Activated naive CD8-positive, alpha-beta T cell treated with anti-CD3 and anti-CD28 coated beads, Interleukin-2, amount 50 U/mL, for 24 hours (primary cell): ENCODE data around the gene EXOC4.
"Not testable (repeated sequence)": the region's sequence is repeated elsewhere in the genome, so short reads cannot be mapped to it uniquely, and the experiment has no call there.

Experiments used
- ATAC-seq: fragments of 150-1000 bp; cut with Tn5 transposase; one replicate; pipeline ENCODE4 v1.10.0; 2021
- DNase-seq: peaks from one replicate; pipeline ENCODE4 v3.0.0; 2021
- H3K27ac Mint-ChIP-seq: one replicate; pipeline ENCODE4 v1.8.0; 2021; ENCODE audit warnings: mild to moderate bottlenecking, mixed read lengths
- H3K27me3 Mint-ChIP-seq: one replicate; pipeline ENCODE4 v1.8.0; 2021; ENCODE audit warnings: mixed read lengths
- H3K36me3 Mint-ChIP-seq: one replicate; pipeline ENCODE4 v1.8.0; 2021; ENCODE audit warnings: low read depth, mixed read lengths
- H3K4me1 Mint-ChIP-seq: one replicate; pipeline ENCODE4 v1.8.0; 2021; ENCODE audit warnings: mixed read lengths
- H3K4me3 Mint-ChIP-seq: one replicate; pipeline ENCODE4 v1.8.0; 2021; ENCODE audit warnings: mild to moderate bottlenecking, moderate library complexity, mixed read lengths
- H3K9me3 Mint-ChIP-seq: one replicate; pipeline ENCODE4 v1.8.0; 2021; ENCODE audit warnings: mixed read lengths

The EXOC4 gene

DNA sequence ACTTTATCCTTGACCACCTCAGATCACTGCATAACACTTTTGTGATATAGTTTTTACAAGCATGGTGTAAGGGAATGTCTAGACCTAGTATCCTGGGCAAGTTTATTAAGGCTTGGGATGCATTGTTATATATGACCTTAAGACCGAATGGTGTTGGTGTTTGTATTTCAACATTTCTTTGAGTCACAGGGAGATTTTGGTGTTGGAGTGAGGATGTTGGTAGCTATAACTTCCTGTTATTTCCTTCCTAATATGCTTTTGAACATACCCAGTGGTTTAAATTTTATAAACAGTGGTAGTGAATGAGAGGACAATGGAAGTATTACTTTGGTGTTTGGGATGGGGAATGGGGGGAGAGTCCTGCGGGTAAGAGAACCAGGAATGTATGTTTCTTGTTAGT is 2.6 kb downstream of the EXOC4 start:
- H3K4me1 Mint-ChIP-seq = peaks cover 39% of the 10 kb centered on the region
- H3K27ac Mint-ChIP-seq = no peak overlapping the region
- DNase-seq (no peak), ATAC-seq (no peak)
- H3K36me3 Mint-ChIP-seq = peaks cover 5% of the 10 kb centered on the region
- no peak overlapping the region for H3K4me3 Mint-ChIP-seq
- H3K9me3 Mint-ChIP-seq = no peaks in the 10 kb centered on the region
- no peaks in the 10 kb centered on the region for H3K27me3 Mint-ChIP-seq

DNA sequence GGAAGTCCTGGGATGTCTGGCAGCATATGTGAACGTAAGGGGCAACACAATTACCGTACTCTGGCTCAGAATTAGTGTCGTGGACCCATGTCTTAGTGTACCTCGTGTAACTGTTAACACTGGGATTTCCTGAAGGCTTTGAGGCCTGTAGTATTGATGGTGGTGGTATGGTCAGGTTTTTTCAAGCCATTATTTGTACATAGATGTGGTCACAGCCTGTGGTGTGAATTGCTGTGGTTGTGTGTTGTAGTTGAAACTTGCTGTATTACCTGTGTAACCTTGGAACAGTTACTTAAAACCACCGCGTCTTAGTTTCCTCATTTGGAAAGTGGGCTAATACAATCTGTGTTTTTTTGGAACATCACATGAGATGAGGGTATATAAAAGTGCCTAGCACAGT is 5.3 kb downstream of the EXOC4 start:
- Mint-ChIP-seq H3K4me1 (peaks cover 39% of the 10 kb centered on the region), H3K4me3 (no peak overlapping the region), H3K27me3 (no peaks in the 10 kb centered on the region), H3K36me3 (peaks cover 15% of the 10 kb centered on the region), H3K9me3 (no peaks in the 10 kb centered on the region), H3K27ac (peak overlapping the region; percentile 8)
- ATAC-seq (no peak), DNase-seq (no peak)

DNA sequence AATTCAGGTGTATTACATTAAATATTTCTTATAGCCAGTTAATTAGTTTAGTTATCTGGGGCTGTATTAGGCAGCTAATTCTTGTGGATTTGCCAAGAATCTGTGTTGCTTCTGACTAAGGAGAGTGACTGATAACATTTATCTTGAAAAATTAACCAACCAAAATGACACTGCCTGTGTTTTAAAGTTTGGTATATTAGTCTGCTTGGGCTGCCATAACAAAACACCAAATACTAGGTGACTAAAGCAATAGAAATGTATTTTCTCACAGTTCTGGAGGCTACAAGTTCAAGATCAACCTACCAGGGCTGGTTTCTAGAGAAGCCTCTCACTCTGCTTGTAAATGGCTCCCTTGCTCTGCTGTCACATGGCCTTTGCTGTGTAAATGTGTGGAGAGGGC is 12.9 kb downstream of the EXOC4 start:
- no peaks in the 10 kb centered on the region for H3K9me3 Mint-ChIP-seq
- ATAC-seq (no peak), DNase-seq (no peak)
- H3K36me3 Mint-ChIP-seq = peaks cover 16% of the 10 kb centered on the region
- no peak overlapping the region for H3K4me3 Mint-ChIP-seq
- peaks cover 22% of the 10 kb centered on the region for H3K4me1 Mint-ChIP-seq
- no peaks in the 10 kb centered on the region for H3K27me3 Mint-ChIP-seq
- H3K27ac Mint-ChIP-seq = no peak overlapping the region

DNA sequence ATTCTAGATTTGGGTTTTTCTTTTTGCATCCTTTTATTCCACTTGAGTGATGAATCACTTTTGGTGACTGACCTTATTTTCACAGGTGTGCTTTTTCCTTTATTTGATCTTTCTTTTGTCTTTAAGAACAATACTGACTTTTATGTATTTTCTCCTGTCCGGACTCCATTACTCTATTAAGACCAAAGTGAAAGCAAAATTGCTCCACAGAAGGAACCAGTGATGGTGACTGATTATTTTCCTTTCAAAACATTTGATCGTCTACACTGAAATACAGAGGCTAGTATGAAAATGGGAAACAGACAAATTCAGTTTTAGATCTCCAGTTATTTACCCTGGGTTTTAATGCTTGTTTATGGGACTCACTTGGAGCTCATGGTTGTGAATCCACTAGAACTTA is 15.5 kb downstream of the EXOC4 start:
- Mint-ChIP-seq H3K4me1 (peaks cover 18% of the 10 kb centered on the region), H3K27ac (peak overlapping the region; percentile 14), H3K36me3 (peaks cover 6% of the 10 kb centered on the region), H3K27me3 (no peaks in the 10 kb centered on the region), H3K9me3 (no peaks in the 10 kb centered on the region), H3K4me3 (no peak overlapping the region)
- DNase-seq (no peak), ATAC-seq (no peak)

DNA sequence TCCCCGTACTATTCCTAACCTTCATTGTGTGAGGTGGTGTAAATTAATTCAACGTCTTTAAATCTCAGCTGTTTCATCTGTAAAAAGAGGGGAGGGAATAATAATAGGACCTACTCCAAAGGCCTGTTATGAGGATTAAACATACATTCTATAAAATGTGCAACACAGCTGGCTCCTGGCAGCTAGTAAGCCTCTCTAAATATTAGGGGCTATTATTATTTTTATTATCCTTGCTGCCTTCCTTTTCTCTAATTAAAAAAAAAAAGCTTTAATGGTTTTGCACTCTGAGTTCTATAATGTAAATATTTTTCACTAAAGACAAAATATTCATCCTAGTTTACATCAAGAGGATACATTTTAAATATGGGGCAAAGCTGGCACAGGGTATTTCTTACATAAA is 19.5 kb downstream of the EXOC4 start:
- peaks cover 14% of the 10 kb centered on the region for H3K4me1 Mint-ChIP-seq
- H3K27ac Mint-ChIP-seq = no peak overlapping the region
- ATAC-seq (no peak), DNase-seq (no peak)
- H3K36me3 Mint-ChIP-seq = peaks cover 22% of the 10 kb centered on the region
- H3K27me3 Mint-ChIP-seq = no peaks in the 10 kb centered on the region
- no peak overlapping the region for H3K4me3 Mint-ChIP-seq
- H3K9me3 Mint-ChIP-seq = no peaks in the 10 kb centered on the region

DNA sequence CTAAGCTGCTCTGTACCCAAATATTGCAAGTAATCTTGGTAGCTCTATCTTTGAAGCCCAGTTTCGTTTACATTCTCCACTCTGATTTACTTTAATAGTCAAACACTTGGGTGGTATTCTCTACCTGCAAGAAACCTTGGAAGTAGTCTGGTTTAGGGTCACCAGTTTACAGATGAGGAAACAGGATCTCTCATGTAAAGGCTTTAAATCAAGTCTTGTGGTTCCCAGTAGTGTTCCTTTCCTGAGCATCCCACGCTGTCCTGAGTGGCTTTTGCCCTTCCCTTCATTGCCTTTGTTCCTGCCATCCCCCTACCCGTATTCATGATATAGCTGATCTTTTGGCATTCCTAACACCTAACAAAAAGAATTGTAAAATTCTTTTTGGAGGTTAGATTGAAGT is 20.3 kb downstream of the EXOC4 start:
- DNase-seq (no peak), ATAC-seq (no peak)
- H3K27me3 Mint-ChIP-seq = no peaks in the 10 kb centered on the region
- no peak overlapping the region for H3K27ac Mint-ChIP-seq
- no peak overlapping the region for H3K4me3 Mint-ChIP-seq
- H3K4me1 Mint-ChIP-seq = peaks cover 8% of the 10 kb centered on the region
- H3K36me3 Mint-ChIP-seq = peaks cover 31% of the 10 kb centered on the region
- H3K9me3 Mint-ChIP-seq = peaks cover under 1% of the 10 kb centered on the region

DNA sequence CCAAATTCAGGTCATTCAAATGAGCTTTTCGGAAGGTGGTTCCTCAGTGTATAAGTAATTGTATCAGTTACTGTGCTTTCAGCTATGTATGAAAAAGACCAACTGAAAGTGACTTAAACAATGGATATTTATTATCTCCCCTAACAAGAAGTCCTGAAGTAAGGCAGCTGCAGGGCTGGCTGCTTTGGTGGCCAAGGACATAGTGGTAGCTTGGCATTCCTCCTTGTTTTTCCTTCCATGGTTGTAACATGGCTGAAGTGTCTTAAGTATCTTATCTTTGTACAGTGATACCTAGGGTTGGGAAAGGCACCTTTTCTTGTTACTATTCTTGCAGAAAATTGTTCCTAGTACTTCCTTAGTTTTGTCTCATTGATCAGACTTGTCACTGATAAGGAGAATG is 21.4 kb downstream of the EXOC4 start:
- H3K27ac Mint-ChIP-seq = no peak overlapping the region
- no peaks in the 10 kb centered on the region for H3K4me1 Mint-ChIP-seq
- peaks cover 38% of the 10 kb centered on the region for H3K36me3 Mint-ChIP-seq
- ATAC-seq (no peak), DNase-seq (no peak)
- H3K27me3 Mint-ChIP-seq = no peaks in the 10 kb centered on the region
- peaks cover 4% of the 10 kb centered on the region for H3K9me3 Mint-ChIP-seq
- no peak overlapping the region for H3K4me3 Mint-ChIP-seq

DNA sequence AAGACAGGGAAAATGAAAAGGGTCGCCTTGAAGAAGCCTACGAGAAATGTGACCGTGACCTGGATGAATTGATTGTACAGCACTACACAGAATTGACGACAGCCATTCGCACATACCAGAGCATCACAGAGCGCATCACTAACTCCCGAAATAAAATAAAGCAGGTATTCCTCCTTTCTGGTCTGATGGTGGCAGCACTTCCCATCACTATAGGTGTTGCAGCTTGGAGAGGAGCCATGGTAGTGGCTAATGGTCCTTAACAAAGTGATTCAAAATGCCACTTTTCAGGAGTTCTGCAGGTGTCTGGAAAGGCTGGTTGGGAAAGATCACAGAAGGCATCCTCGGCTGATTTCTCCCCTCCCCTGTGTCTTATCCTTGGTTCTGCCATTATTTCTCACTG is 22.1 kb downstream of the EXOC4 start:
- no peak for ATAC-seq
- Mint-ChIP-seq H3K4me1 (no peaks in the 10 kb centered on the region), H3K27ac (no peak overlapping the region), H3K36me3 (peaks cover 38% of the 10 kb centered on the region), H3K27me3 (no peaks in the 10 kb centered on the region), H3K4me3 (no peak overlapping the region), H3K9me3 (peaks cover 4% of the 10 kb centered on the region)
- no peak for DNase-seq

DNA sequence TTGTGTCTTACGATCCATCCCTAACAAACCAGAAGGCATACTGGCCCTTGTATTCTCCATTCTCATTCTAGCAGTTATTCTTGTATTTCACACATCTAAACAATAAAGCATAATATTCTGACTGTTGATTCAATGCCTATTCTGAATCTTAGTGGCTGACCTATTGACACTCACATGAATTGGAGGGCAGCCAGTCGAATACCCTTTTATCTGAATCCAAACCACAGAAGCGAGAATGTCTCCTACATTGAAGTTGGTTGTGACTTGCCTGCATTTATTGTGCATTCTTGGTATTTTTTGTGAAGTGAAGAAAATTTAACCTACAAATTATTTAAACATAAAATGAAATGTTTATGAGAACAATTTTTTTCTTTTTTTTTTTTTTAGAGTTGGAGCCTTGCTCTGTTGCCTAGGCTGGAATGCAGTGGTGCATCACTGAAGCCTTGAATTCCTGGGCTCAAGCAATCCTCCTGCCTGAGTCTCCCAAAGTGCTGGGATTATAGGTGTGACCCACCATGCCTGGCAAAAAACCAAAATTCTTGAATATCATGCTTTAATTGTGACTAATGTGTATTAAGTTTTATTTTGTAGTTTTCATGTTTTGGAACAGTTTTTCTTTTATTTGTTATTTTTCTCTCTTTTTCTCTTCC is 22.7 kb downstream of the EXOC4 start:
- Mint-ChIP-seq H3K36me3 (peaks cover 34% of the 10 kb centered on the region), H3K27ac (no peak overlapping the region), H3K27me3 (no peaks in the 10 kb centered on the region), H3K4me1 (no peaks in the 10 kb centered on the region), H3K9me3 (peaks cover 4% of the 10 kb centered on the region), H3K4me3 (no peak overlapping the region)
- DNase-seq (no peak), ATAC-seq (no peak)

DNA sequence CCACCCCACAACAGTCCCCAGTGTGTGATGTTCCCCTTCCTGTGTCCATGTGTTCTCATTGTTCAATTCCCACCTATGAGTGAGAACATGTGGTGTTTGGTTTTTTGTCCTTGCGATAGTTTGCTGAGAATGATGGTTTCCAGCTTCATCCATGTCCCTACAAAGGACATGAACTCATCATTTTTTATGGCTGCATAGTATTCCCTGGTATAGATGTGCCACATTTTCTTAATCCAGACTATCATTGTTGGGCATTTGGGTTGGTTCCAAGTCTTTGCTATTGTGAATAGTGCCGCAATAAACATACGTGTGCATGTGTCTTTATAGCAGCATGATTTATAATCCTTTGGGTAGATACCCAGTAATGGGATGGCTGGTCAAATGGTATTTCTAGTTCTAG is 26.1 kb downstream of the EXOC4 start:
- H3K36me3 Mint-ChIP-seq = peaks cover 39% of the 10 kb centered on the region
- H3K4me1 Mint-ChIP-seq, ATAC-seq, DNase-seq, H3K27ac Mint-ChIP-seq, H3K4me3 Mint-ChIP-seq, H3K9me3 Mint-ChIP-seq, H3K27me3 Mint-ChIP-seq: not testable (repeated sequence)

DNA sequence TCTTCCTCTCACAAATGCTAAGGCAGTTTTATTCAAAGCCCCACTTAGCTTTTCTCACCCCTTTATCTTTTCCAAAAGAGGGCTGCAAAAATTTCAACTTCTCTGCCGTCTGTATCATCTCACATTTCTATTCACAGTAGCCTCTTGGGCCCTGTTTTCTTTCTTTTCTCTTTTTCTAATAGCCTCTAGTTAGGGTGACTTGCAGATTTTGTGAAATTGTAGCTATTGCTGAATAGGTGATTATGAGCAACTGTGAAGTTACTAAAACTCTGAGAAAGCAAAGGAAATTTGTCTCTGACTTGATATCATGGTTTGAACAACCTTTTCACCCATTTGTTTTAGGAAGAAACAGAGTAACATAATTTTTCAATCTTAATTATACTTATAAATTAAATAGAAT is 29.2 kb downstream of the EXOC4 start:
- H3K4me3 Mint-ChIP-seq = no peak overlapping the region
- ATAC-seq = no peak
- H3K27ac Mint-ChIP-seq = no peak overlapping the region
- H3K4me1 Mint-ChIP-seq = peaks cover 5% of the 10 kb centered on the region
- DNase-seq = no peak
- peaks cover 41% of the 10 kb centered on the region for H3K36me3 Mint-ChIP-seq
- peaks cover 4% of the 10 kb centered on the region for H3K9me3 Mint-ChIP-seq
- H3K27me3 Mint-ChIP-seq = no peaks in the 10 kb centered on the region

DNA sequence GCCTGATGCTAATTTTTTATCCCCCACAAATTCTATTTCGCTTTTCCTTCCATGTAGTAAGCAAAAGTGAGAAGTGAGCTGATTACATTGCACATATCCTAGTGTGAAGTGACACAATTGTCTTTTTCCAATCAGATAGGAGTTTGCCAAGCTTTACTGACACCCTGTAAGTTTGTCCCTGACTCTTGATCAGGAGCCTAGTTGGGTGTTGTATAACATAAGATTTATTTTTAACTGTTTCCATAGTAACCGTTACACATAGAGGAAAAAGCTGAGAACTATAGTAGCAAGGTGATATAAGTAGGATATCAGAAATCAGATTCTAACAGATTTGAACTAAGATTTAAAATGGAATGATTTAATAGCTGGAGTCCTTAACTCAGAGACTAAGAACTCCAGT is 31.2 kb downstream of the EXOC4 start:
- Mint-ChIP-seq H3K4me1 (peaks cover 5% of the 10 kb centered on the region), H3K27ac (no peak overlapping the region), H3K9me3 (no peaks in the 10 kb centered on the region), H3K27me3 (no peaks in the 10 kb centered on the region), H3K4me3 (no peak overlapping the region), H3K36me3 (peaks cover 34% of the 10 kb centered on the region)
- ATAC-seq (no peak), DNase-seq (no peak)

DNA sequence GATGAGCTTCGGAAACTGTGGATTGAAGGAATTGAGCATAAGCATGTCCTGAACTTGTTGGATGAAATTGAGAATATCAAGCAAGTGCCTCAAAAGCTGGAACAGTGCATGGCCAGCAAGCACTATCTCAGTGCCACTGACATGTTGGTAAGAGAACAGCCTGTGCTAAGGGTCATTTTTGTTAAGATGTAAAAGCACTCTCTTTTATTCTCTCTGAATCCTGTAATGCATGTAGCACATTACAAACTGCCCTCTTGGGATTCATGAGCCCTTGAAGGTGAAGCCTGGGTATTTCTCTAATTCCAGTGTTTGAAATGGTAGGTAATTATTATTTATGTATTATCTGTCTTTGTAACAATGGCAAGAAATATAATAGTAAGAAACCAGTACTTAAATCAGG is 36.1 kb downstream of the EXOC4 start:
- Mint-ChIP-seq H3K36me3 (peaks cover 52% of the 10 kb centered on the region), H3K4me1 (peaks cover 7% of the 10 kb centered on the region), H3K4me3 (no peak overlapping the region), H3K27ac (no peak overlapping the region), H3K27me3 (no peaks in the 10 kb centered on the region), H3K9me3 (no peaks in the 10 kb centered on the region)
- ATAC-seq (no peak), DNase-seq (no peak)

DNA sequence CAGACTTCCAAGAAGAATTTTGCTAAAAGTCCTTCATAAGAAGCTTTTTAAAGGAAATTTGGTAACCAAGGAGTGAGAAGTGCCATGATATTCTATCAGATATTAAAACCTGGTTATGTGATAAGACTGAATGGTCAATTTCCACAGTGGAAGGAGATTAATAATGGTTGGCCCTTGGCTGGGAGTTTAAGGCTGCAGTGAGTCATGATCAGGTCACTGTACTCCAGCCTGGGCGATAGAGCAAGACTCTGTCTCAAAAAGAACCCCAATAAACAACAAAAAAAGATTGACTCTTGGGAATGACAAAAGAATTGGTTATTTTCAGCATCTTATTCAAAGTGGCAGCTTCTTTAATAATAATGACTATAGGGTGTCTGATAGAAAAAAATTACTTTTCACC is 37.2 kb downstream of the EXOC4 start:
- H3K36me3 Mint-ChIP-seq = peaks cover 47% of the 10 kb centered on the region
- H3K27ac Mint-ChIP-seq = no peak overlapping the region
- ATAC-seq (no peak), DNase-seq (no peak)
- no peaks in the 10 kb centered on the region for H3K9me3 Mint-ChIP-seq
- H3K27me3 Mint-ChIP-seq = no peaks in the 10 kb centered on the region
- H3K4me3 Mint-ChIP-seq = no peak overlapping the region
- peaks cover 4% of the 10 kb centered on the region for H3K4me1 Mint-ChIP-seq

DNA sequence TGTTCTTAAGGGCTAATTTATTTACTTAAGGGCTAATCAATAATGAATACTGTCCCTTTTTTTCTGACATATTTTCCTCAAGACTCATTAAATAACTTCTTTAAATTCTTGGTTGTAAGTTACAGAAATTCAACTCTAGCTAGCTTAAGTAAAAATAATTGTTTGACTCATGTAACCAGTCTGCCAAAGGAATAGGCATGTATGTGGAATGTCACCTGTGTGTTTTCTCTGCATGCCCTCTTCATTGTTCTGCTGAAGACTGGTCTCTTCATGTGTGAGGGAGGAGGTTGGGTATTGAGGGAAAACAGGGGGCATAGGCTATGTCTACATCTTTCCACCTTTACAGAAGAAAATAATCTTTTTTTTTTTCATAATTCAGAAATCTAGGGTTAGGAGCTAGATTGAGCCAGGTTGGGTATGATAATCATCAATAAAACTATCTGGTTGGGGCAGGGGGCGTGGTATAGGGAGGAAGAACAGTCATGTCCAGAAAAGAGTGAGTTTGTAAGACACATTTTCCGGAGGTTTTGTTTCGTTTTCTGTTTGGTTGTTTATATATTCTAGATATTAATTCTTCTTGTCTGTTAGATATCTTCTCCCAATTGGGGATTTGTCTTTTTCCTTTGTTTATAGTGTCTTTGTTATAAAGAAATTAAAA is 37.9 kb downstream of the EXOC4 start:
- Mint-ChIP-seq H3K27ac (no peak overlapping the region), H3K9me3 (no peaks in the 10 kb centered on the region), H3K36me3 (peaks cover 41% of the 10 kb centered on the region), H3K4me1 (peaks cover 2% of the 10 kb centered on the region), H3K4me3 (no peak overlapping the region), H3K27me3 (no peaks in the 10 kb centered on the region)
- DNase-seq = no peak
- ATAC-seq = no peak

DNA sequence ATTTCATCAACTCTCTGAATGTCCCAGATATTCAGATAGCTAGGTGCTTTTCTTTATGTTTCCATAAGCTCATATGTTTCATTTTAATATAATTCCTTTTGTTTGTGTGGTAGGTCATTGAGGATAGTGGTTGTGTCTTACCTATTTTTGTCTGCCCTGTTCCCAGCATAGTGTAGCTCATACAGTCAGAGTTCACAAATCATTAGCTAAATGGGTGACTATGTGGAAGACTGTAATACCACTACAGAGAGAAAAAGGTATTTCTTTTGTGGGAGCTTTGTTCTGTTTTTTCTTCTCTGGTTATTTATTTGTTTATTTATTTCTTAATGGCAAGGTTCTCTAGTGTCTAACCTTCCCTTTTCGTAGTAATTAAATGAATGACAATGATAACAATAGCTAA is 39.8 kb downstream of the EXOC4 start:
- Mint-ChIP-seq H3K4me1 (peaks cover 2% of the 10 kb centered on the region), H3K27ac (no peak overlapping the region), H3K4me3 (no peak overlapping the region), H3K9me3 (no peaks in the 10 kb centered on the region), H3K36me3 (peaks cover 39% of the 10 kb centered on the region), H3K27me3 (no peaks in the 10 kb centered on the region)
- ATAC-seq (no peak), DNase-seq (no peak)
